ENCODE measurements around the gene LIFR.
A peak's percentile ranks its signal among the peaks of the same experiment; 100 is the strongest.

LIFR gene

DNA sequence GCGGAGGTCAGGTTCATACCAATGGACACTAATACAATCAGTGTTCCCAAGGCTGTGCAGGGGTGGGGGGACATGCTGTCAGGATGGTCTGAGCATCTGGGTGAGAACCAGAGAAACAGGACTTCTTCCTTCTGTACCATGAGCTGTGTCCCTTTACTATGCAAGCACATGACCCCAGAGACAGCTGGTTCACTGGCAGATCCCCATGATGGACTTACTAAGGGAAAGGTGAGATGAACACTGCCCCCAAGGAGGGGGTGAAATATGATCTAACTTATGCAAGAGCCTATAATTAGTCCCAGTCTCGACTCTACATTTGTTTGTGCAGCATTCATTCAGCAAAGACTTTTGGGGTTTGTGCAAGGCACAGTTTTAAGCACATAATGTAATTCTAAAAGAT lies 91.4 kb downstream of the LIFR start:
- DNase-seq: no peak

GRCh38 chr5:38463634-38464521 lies 92.6 kb downstream of the LIFR start:
- DNase-seq: no peak

GRCh38 chr5:38462976-38463633 lies 93.3 kb downstream of the LIFR start:
- DNase-seq: no peak

DNA sequence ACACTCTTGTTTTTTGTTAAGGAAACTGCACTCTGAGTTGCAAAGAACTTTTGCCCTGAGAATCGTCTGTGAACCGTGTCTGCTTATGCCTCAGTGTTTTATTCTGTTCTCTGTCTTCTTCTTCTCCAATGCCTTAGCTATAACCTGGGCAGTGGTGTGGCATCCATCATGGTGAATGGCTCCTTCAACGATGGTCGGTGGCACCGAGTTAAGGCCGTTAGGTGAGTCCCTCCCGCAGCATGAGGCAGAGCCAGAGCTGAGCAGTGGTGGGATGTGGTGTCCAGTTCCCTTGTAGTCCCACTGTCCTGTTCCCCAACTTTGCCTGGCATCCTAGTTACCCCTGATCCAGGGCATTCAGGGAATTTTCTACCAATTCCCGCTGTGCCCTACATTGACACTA lies 98.3 kb downstream of the LIFR start:
- DNase-seq: no peak

GRCh38 chr5:38456657-38457399 lies 99.6 kb downstream of the LIFR start:
- DNase-seq: no peak

DNA sequence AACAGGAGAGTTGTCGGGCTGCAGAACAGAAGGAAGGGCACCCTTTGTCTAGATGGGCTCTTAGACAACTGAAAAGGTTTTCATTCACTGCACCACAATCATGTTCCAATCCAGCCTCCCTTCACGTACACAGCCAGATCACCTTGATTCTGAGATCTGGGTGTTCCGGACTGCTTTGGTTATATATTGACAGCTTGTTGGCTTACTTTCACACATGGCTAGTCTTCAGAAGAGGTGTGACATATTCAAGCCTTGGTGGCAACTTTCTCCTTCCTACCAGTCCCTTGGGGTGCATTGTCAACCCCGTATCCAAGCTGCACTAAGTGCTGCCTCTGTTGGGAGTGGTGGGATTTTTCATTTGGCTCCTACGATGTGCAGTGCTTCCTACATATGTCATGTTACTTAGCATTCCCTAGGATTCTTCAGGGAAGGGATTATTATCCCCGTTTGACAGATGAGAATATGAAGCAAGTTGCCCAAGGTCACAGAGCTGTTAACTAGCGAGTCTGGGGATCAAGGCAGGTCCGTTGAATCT lies 100.6 kb downstream of the LIFR start:
- DNase-seq: no peak

- DNase-seq: no peak
These were observed 102.5 kb downstream of the LIFR start for GRCh38 chr5:38453921-38454320.

DNA sequence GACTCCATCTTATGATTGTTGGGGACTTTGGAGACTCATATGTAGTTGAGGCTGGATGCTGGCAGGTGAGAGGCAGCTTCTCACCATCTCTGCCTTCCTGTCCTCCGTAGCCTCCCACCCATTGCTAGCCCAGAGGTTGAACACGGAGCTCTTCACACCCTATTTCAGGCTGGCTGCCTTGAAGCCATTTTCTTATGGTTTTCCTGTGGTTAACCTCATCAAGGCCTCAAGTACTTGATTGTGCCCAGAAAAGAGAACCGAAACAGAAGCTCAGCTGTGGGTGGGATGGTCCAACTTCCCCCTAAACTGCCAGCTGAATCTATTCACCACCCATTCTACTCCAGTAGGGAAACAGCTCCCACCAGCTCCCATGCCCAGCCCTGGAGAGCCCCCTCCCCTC lies 102.9 kb downstream of the LIFR start:
- DNase-seq: peak; percentile 39

GRCh38 chr5:38452201-38452600 lies 104.2 kb downstream of the LIFR start:
- no peak for DNase-seq

- DNase-seq: no peak
These were observed 105.2 kb downstream of the LIFR start for GRCh38 chr5:38451074-38451725.

- no peak for DNase-seq
These were observed 105.8 kb downstream of the LIFR start for GRCh38 chr5:38450627-38451026.

- DNase-seq: no peak
These were observed 107.7 kb downstream of the LIFR start for GRCh38 chr5:38448568-38449350.

DNA sequence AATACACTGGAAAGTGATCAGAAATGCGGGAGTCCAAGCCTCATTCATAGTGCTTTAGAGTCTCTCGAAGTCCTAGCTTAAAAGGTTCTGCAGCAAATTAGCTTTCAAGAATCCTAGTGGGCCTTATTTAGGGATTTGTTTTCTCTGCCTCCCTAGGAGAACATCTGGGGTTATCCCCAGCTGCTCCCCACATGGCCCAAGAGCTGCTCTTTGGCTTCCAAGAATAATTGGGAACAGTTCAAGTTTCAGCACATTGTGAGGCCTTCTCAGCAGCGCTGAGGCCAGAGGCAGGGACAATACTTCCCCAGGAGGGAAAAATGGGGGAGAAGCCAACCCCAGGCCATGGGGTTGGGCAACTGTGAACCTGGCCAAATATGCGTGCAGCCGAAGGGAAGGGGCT lies 108.7 kb downstream of the LIFR start:
- DNase-seq: no peak

GRCh38 chr5:38447056-38447455 lies 109.4 kb downstream of the LIFR start:
- DNase-seq: no peak

DNA sequence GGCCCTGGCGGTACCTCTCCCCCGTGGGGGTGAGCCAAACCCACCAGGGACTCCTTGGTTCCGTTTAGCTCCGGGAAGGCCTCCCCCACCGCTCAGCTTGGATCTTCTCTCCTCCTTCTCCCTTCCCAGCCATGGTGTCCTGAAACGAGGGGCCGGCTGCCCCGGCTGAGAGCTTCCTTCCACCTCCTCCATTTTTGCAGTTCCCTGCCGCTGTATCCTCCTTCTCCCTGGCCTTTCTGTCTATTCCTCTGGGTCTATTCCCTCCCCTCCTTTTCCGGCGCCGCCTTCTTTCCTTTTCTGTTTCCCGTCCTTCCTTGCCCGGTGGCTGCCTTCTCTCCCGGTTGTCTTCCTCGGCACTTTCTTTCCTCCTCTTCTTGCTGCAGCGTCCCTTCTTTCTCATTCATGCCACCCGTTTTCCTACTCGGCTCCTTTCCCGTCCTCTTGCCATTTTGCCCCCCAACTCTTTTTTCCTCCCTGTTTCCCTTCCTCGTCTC lies 110.4 kb downstream of the LIFR start:
- no peak for DNase-seq

DNA sequence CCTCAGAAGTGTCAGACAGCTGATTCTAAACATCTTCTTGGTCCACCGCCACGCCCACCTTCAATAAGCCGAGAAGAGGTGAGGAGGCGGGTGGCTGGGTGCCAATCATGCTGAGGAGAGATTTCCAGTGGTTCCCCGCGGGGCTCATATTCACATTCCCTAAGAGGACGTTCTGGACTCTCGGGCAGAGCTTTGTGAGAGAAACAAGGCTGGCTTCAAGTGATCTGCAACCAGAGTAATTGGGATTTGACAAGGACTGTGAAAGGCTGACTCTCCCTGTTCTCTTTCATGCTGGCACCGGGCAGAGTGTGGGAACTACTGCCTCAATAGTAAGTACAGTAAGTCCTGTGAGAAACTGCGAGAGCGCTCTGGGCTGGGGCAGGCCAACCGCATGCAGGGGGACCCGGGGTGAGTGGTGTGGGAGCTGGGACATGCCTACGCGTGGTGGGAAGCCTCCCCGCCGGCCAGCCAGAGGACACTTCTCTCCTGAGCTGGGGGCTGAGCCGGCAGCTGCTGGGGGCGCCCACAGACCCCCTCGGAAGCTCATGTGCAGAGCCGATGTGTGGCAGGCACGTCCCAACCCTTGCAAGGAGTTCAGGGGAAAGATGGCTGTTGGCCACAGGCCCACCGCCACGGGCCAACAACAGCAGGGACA lies 110.9 kb downstream of the LIFR start:
- DNase-seq: no peak

DNA sequence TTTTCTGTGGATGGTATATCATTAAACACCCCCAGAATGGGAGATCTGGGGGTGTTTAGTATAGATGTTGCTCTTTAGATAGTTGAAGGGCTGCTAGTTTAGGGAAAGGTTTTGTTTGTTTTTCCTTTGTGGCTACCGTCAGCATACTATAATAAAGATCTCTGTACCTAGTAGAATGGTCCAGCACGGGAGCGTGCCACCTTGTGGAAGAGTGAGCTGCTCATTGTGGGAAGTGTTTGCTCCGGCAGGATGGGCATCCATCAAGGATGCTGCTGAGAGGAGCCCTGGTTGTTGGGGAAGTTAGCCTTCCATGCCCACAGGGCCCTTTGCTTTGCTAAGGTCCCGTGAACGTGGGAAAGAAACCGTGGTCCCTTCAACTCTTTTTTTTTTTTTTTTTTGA lies 113.1 kb downstream of the LIFR start:
- no peak for DNase-seq

GRCh38 chr5:38442247-38442573 lies 114.2 kb downstream of the LIFR start:
- no peak for DNase-seq

DNA sequence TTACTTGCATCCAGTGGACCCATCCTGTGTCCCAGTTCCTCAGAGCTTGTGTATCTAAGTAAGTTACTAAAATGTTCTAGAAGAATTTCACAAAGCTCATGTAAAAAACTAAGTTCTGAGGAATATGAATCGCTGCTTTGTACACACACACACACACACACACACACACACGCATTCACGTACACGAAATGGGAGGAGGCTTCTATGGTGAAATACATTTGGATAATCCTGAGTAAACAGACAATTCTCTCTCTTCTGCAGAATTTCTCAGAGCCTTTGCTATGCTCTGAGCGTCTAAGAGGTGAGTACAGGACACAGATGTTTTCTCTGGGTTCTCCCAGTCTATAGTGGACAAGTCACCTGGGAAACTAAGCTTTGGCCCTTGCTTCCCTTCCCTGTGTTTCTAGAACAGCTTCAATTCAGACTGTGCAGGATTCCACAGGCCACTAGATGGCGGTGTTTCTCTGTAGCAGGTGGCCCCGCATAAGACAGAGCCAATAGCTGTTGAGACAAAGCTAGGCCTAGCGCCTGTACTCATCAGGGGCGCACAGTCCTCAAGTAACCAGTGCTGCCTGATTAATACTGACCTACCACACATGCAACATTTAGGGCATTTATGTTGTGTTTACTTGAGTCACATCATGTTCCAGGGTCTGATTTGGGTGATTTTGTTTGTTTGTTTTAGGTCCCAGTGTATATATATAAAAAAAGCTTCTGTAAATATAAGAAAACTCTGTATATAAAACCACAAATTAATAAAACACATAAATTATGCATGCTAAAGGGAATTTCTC lies 114.8 kb downstream of the LIFR start:
- peak; percentile 85 for DNase-seq

GRCh38 chr5:38438757-38439156 lies 117.7 kb downstream of the LIFR start:
- DNase-seq: no peak
